WTC11 (cell line): Measurements from ENCODE around the gene BPNT1.

Experiments used
- NFYB ChIP-seq: sonication (generic); formaldehyde crosslinking; conservative IDR thresholded peaks from 2 replicates; pipeline ENCODE4 v1.8.0; 2022; ENCODE audit warnings: low read depth, missing genetic modification reagents
- PREB ChIP-seq: sonication (generic); formaldehyde crosslinking; IDR thresholded peaks from 2 replicates; pipeline ENCODE4 v1.8.1; 2022; ENCODE audit warnings: mild to moderate bottlenecking, missing genetic modification reagents, moderate library complexity, borderline replicate concordance

GRCh38 chr1:220031287-220031686 lies 58.3 kb downstream of the BPNT1 start:
- TF ChIP-seq NFYB (CRISPR knock-in tag) (no peak), PREB (CRISPR knock-in tag) (no peak)
